Measurements from ENCODE around the gene LRRN3.

Gene LRRN3

DNA sequence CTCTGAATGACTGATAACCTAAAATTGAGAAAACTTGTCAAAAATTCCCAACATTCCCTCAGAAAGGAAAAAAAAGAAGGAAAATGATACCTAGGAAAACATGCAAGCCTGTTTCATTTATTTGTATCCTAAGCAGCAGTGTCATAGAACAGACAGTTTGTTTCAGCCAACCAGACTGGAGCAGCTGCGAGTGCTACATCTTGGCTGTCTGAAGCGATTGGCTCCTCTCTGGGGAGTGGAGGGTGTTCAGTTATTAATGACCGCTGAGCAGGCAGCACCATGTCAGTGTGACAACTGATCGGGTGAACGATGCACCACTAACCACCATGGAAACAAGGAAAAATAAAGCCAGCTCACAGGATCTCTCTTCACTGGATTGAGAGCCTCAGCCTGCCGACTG is at the start of gene LRRN3:
TSS of gene LRRN3 (plus strand) at position 282 of the 400 bp plus-strand sequence. CDS start 31,646 bp downstream, outside the sequence.
- Mint-ChIP-seq H3K36me3 (ENCODE audit: low read depth) (peaks cover 34% of the 10 kb centered on the region), H3K4me1 (ENCODE audit: low read depth) (peaks cover 74% of the 10 kb centered on the region), H3K27ac (peak within 1 kb of the TSS; percentile 99), H3K27me3 (no peaks in the 10 kb centered on the region), H3K4me3 (peak within 1 kb of the TSS; percentile 93), H3K9me3 (no peaks in the 10 kb centered on the region)

DNA sequence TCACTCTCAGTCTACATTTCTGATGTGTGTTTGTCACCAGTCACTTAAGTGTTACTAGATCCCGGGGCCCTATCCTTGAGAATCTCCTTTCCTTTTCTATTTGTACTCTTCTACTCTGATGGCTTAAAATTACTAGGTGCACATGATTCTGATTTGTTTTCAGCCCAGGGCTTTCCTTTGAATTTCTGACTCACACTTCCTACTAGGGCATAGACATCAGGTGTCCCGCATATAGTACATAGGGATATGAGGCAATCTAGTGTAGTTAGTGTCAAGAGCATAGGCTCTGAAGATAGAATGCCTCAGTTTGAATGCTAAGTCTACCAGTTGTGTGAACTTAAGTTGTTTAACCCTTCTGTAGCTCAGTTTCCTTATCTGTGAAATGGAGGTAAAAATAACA is 49.4 kb upstream of the LRRN3 start:
- peak overlapping the region; percentile 77 for H3K27ac Mint-ChIP-seq
- peak overlapping the region; percentile 34 for H3K4me3 Mint-ChIP-seq
- H3K4me1 Mint-ChIP-seq (ENCODE audit: low read depth) = peaks cover 53% of the 10 kb centered on the region
- H3K27me3 Mint-ChIP-seq = no peaks in the 10 kb centered on the region
- no peaks in the 10 kb centered on the region for H3K36me3 Mint-ChIP-seq (ENCODE audit: low read depth)
- no peaks in the 10 kb centered on the region for H3K9me3 Mint-ChIP-seq

DNA sequence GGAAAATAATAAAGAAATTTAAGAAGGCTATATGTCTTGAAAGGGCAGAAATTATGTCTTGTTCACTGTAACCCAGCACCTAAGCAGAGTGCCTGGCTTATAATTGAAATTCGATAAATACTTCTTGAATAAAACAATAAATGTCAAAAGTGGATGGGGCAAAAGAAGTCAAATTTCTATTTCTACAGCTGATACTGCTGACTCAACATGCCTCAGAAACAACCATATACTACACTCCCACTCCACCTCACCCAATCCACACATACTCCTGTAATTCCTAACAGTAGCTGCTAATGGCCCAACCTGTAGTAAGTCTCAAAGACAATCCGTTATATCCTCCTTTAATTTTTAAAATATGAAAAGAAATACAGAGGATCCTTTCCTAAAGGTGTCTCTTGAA is 48.1 kb upstream of the LRRN3 start:
- no peak overlapping the region for H3K27ac Mint-ChIP-seq
- no peaks in the 10 kb centered on the region for H3K9me3 Mint-ChIP-seq
- no peaks in the 10 kb centered on the region for H3K36me3 Mint-ChIP-seq (ENCODE audit: low read depth)
- H3K27me3 Mint-ChIP-seq = no peaks in the 10 kb centered on the region
- H3K4me1 Mint-ChIP-seq (ENCODE audit: low read depth) = peaks cover 44% of the 10 kb centered on the region
- H3K4me3 Mint-ChIP-seq = no peak overlapping the region

DNA sequence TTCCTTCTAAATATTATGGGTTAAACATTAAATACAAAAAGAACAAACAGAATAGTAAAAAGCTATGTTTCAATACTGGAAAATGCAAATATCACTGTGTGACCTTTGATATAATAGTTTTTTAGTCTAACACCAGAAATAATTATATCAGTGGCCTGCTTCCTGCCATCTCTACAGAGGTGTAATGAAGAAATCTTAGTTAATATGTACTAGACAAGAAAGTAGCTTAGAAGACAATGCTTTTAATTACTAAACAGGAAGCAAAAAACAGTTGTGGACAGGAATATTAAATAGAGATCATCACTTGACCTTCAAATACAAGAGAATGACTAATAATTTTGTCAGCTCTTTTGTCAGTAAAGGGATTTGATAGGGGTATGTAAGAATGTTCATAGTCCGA is 47.4 kb upstream of the LRRN3 start:
- Mint-ChIP-seq H3K4me3 (no peak overlapping the region), H3K36me3 (ENCODE audit: low read depth) (no peaks in the 10 kb centered on the region), H3K9me3 (peaks cover 3% of the 10 kb centered on the region), H3K4me1 (ENCODE audit: low read depth) (peaks cover 36% of the 10 kb centered on the region), H3K27ac (no peak overlapping the region), H3K27me3 (no peaks in the 10 kb centered on the region)

DNA sequence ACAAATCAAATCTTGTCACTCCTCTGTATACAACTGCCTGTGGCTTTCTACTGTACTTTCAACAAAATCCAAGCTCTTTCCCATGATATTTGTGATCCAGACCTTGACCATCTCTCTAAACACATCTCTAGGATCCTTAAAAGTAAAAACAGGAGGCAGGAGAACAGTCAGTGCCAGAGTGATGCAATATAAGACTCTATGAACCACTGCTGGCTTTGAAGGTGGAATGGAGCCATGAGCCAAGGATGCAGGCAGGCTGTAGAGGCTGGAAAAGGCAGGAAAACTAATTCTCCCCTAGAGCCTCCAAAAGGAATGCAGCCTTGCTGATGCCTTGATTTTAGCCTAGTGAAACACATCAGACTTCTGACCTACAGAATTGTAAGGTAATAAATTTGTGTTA is 45.5 kb upstream of the LRRN3 start:
- Mint-ChIP-seq H3K4me1 (ENCODE audit: low read depth) (peaks cover 32% of the 10 kb centered on the region), H3K4me3 (no peak overlapping the region), H3K36me3 (ENCODE audit: low read depth) (no peaks in the 10 kb centered on the region), H3K27me3 (no peaks in the 10 kb centered on the region), H3K9me3 (peaks cover 3% of the 10 kb centered on the region), H3K27ac (no peak overlapping the region)

DNA sequence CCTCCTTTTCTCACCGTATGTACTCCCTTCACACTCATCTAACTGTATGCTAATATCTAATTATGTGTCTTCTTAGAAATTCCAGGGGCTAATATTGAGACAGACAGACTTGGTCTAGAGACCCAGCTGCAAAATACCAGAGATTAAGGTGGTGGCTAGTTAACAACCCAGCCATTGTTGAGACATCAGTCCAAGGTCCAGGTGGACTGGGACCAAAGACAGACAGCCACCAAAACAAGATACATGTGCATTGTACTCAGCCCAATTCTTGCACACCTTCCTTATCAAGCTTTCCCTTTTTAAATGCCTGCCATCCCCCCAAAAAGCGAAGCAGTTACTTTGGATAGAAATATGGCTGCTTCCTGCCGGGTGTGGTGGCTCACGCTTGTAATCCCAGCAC is 43.3 kb upstream of the LRRN3 start:
- Mint-ChIP-seq H3K4me3 (no peak overlapping the region), H3K4me1 (ENCODE audit: low read depth) (peaks cover 27% of the 10 kb centered on the region), H3K36me3 (ENCODE audit: low read depth) (no peaks in the 10 kb centered on the region), H3K27me3 (no peaks in the 10 kb centered on the region), H3K9me3 (peaks cover 3% of the 10 kb centered on the region), H3K27ac (no peak overlapping the region)

DNA sequence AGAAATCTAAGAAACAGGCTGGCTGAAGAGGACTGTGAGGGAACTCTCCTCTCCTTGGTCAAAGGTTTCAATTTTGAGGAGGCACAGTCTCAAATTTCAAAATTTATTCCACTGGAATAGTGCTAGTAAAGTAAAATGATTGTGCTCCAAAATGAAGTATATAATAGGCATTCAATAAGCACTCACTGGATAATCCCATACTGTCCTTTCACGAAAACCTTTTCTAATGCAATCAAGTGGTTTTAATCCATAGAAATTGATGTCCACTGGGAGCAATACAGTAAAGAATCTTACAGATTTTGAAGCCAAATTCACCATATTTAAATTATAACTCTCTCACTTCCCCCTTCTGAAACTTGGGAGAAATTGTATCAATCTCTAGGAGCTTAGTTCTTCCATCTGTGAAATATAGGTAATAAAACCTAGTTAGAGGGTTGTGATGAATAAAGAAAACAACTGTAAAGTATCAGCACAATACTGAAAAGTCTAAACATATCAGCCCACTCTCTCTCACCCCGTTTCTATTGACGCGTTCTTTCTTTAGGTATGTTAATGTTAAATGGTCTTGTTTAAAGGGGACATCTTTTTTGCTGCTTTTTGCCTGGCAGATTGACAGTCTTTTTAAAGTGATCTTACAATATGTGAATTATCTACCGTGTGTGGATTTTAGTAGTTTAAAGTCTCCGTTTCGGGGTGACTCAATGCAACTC is 40.8 kb upstream of the LRRN3 start:
- peaks cover 26% of the 10 kb centered on the region for H3K4me1 Mint-ChIP-seq (ENCODE audit: low read depth)
- H3K36me3 Mint-ChIP-seq (ENCODE audit: low read depth) = no peaks in the 10 kb centered on the region

DNA sequence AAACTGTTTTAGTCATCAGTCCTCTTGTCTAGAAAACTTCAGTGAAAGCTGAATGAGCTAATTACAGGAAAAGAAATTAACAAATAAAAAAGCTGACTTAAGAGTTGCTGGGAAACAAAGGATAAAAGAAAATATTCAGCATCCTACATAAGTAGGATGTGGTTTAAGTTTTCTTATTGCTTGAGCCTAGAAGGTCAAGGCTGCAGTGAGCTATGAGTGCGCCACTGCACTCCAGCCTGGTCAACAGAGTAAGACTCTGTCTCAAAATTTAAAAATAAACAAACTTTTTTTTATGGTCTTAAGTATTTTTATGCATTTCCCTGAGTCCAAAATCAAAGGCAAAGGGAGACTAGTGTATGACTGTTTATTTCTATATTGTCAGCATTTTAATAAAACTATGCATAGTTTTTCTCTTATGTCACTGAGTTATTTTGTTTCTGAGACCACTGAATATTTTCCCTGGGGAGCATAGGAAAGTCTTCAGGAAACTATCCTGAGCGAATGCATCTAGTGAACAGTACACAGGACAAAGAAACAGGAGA is 40.0 kb upstream of the LRRN3 start:
- no peaks in the 10 kb centered on the region for H3K36me3 Mint-ChIP-seq (ENCODE audit: low read depth)
- H3K4me1 Mint-ChIP-seq (ENCODE audit: low read depth) = peaks cover 26% of the 10 kb centered on the region
- H3K27ac Mint-ChIP-seq = no peak overlapping the region
- peaks cover 3% of the 10 kb centered on the region for H3K9me3 Mint-ChIP-seq
- no peaks in the 10 kb centered on the region for H3K27me3 Mint-ChIP-seq
- no peak overlapping the region for H3K4me3 Mint-ChIP-seq

More for the DNA sequence above, 40.8 kb upstream of the LRRN3 start:
- Mint-ChIP-seq H3K27me3 (no peaks in the 10 kb centered on the region), H3K4me3 (no peak overlapping the region), H3K9me3 (peaks cover 3% of the 10 kb centered on the region), H3K27ac (no peak overlapping the region)

DNA sequence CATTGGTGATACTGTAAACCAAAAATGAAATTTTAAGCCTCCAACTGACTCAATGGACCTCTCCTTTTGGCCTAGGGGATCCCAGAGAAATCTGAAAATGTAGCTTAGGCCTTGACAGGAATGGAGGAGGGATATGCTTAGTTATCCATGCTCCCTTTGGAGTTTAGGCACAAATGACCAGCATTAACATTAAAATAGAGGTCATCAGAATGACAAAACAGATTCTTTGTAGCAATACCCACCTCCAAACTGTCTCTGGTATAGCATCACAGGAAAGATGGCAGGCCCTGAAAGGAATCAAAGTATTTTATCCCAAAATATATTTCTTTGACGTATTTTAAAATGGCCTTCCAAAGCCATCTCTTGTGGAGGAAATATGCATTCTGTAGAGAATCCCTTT is 39.1 kb upstream of the LRRN3 start:
- H3K27me3 Mint-ChIP-seq = no peaks in the 10 kb centered on the region
- peaks cover 29% of the 10 kb centered on the region for H3K4me1 Mint-ChIP-seq (ENCODE audit: low read depth)
- no peaks in the 10 kb centered on the region for H3K36me3 Mint-ChIP-seq (ENCODE audit: low read depth)
- H3K9me3 Mint-ChIP-seq = peaks cover 3% of the 10 kb centered on the region
- H3K4me3 Mint-ChIP-seq = no peak overlapping the region
- no peak overlapping the region for H3K27ac Mint-ChIP-seq

DNA sequence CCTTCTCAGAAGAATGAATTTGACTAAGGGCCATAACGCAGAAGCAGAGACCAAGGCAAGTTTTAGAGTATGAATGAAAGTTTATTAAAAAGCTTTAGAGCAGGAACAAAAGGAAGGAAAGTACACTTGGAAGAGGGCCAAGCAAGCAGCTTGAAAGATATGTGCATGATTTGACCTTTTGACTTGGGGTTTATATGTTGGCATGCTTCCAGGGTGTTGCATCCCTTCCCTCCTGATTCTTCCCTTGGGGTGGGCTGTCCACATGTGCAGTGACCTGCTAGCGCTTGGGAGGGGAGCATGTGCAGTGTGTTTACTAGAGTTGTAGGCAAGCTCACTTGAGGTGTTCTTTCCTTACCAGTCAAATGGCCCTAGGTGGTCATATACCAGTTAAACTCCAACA is 37.9 kb upstream of the LRRN3 start:
- H3K9me3 Mint-ChIP-seq = peaks cover 3% of the 10 kb centered on the region
- no peaks in the 10 kb centered on the region for H3K27me3 Mint-ChIP-seq
- H3K36me3 Mint-ChIP-seq (ENCODE audit: low read depth) = no peaks in the 10 kb centered on the region
- H3K4me3 Mint-ChIP-seq = no peak overlapping the region
- H3K4me1 Mint-ChIP-seq (ENCODE audit: low read depth) = peaks cover 33% of the 10 kb centered on the region
- no peak overlapping the region for H3K27ac Mint-ChIP-seq

DNA sequence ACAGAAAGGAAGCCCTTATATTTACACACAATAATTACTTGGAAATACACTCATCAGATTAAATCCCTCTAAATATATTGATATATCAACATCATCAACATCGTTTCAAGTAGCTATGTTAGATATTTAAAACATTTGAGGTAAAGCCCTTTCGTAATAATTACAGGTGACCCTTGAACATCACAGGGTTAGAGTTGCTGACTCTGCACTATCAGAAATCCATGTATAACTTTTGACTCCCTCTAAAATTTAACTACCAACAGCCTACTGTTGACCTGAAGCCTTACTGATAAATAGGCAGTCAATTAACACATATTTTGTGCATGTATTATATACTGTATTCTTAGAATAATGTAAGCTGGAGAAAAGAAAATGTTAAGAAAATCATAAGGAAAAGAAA is 34.6 kb upstream of the LRRN3 start:
- Mint-ChIP-seq H3K27me3 (no peaks in the 10 kb centered on the region), H3K4me3 (no peak overlapping the region), H3K4me1 (ENCODE audit: low read depth) (peaks cover 30% of the 10 kb centered on the region), H3K36me3 (ENCODE audit: low read depth) (no peaks in the 10 kb centered on the region), H3K9me3 (peaks cover 8% of the 10 kb centered on the region), H3K27ac (no peak overlapping the region)

DNA sequence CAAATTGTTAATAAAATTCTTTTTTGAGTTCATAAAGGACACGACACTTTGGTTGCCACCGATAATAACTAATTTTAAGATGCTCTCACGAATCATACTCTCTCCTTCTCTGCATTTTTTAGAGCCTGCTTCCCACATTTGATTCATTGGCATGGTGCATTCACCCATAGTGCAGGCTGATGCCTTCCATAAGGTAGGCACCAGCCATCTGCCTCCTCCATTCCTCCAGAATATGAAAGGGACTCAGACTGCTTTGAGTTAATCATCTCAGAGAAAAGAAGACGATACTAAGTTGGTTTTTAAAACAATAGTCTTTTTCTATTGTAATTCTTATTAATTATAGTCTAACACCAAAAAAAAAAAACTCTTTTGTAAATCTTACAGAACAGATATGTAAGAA is 33.9 kb upstream of the LRRN3 start:
- H3K4me1 Mint-ChIP-seq (ENCODE audit: low read depth) = peaks cover 30% of the 10 kb centered on the region
- H3K36me3 Mint-ChIP-seq (ENCODE audit: low read depth) = peaks cover 6% of the 10 kb centered on the region
- no peak overlapping the region for H3K4me3 Mint-ChIP-seq
- no peaks in the 10 kb centered on the region for H3K27me3 Mint-ChIP-seq
- no peak overlapping the region for H3K27ac Mint-ChIP-seq
- peaks cover 15% of the 10 kb centered on the region for H3K9me3 Mint-ChIP-seq

DNA sequence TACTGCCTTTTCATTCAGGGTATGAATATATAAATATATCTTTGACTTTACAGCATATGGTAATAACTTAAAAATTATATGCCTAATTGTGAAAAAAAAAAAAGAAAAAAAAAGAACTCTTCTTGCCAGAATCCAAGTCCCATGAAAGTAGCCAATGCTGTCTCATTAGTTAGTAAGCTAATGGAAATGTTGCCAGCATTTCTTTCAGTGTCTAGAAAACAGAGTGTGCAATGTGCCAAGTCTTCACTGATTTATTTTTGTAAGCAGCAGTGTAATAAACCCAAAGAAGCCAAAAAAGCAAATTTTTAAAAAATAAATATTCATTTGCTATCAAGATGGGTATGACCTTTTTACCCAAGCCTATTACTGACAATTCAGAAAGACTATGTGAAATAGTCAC is 31.1 kb upstream of the LRRN3 start:
- Mint-ChIP-seq H3K36me3 (ENCODE audit: low read depth) (peaks cover 15% of the 10 kb centered on the region), H3K27ac (no peak overlapping the region)

DNA sequence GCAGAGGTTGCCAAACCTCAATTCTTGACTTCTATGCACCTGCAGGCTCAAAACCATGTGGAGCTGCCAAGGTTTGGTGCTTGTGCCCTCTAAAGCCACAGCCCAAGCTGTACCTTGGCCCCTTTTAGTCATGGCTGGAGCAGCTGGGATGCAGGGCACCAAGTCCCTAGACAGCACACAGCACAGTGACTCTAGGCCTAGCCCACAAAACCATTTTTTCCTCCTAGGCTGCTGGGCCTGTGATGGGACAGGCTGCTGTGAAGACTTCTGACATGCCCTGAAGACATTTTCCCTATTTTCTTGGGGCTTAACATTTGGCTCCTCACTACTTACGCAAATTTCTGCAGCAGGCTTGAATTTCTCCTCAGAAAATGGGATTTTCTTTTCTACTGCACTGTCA is 27.8 kb upstream of the LRRN3 start:
- H3K27ac Mint-ChIP-seq = no peak overlapping the region
- peaks cover 11% of the 10 kb centered on the region for H3K4me1 Mint-ChIP-seq (ENCODE audit: low read depth)
- H3K9me3 Mint-ChIP-seq = peaks cover 39% of the 10 kb centered on the region
- H3K4me3 Mint-ChIP-seq = no peak overlapping the region
- peaks cover 15% of the 10 kb centered on the region for H3K36me3 Mint-ChIP-seq (ENCODE audit: low read depth)
- H3K27me3 Mint-ChIP-seq = no peaks in the 10 kb centered on the region

More for the DNA sequence above, 31.1 kb upstream of the LRRN3 start:
- Mint-ChIP-seq H3K4me1 (ENCODE audit: low read depth) (peaks cover 12% of the 10 kb centered on the region), H3K27me3 (no peaks in the 10 kb centered on the region), H3K4me3 (no peak overlapping the region), H3K9me3 (peaks cover 33% of the 10 kb centered on the region)

DNA sequence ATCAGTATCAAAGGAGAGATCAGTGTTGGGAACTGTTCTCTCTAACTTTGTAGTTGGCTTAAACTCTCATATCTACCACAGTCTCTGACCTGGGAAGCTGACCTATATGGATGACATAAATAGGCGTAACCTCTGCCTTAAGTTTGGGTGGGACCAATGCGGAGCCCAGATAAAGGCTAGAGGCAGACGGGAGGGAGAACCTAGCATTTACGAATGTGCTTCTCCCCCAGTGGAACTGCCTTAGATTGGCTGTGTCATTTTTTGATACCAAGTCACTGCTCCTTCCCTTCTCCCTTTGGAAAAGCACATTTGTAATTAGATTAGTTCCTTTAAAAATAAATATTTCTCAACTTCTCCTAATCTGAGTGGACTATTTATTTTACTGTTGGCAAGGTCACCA is 23.7 kb upstream of the LRRN3 start:
- H3K4me3 Mint-ChIP-seq = no peak overlapping the region
- H3K9me3 Mint-ChIP-seq = peaks cover 21% of the 10 kb centered on the region
- H3K4me1 Mint-ChIP-seq (ENCODE audit: low read depth) = peaks cover 31% of the 10 kb centered on the region
- H3K36me3 Mint-ChIP-seq (ENCODE audit: low read depth) = peaks cover 8% of the 10 kb centered on the region
- H3K27me3 Mint-ChIP-seq = no peaks in the 10 kb centered on the region
- H3K27ac Mint-ChIP-seq = no peak overlapping the region

DNA sequence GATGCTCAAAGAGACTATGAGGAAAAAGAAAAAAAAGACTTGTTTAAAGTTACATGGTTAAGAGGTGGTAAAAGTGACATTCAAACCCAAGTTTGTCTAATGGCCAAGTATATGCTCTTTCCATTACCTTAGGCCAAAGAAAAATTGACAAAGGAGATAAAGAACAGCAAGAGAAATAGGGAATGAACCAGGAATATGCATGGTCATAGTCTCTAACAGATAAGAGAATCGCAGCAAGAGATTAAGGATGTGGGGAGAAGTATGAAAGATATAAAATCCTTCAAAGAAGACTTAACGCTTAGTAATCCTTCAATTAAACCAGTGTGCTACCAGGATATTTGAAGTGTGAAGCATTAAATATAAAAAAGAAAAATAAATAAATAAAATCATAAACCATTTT is 23.2 kb upstream of the LRRN3 start:
- peaks cover 34% of the 10 kb centered on the region for H3K4me1 Mint-ChIP-seq (ENCODE audit: low read depth)
- no peak overlapping the region for H3K27ac Mint-ChIP-seq
- peaks cover 18% of the 10 kb centered on the region for H3K9me3 Mint-ChIP-seq
- H3K36me3 Mint-ChIP-seq (ENCODE audit: low read depth) = peaks cover 8% of the 10 kb centered on the region
- H3K27me3 Mint-ChIP-seq = no peaks in the 10 kb centered on the region
- no peak overlapping the region for H3K4me3 Mint-ChIP-seq

Measured in stimulated activated naive CD8-positive, alpha-beta T cell treated with anti-CD3 and anti-CD28 coated beads, Interleukin-15, Interleukin-2, amounts not matched to agents 100 ng/mL and 50 ng/mL, for 24 hours (primary cell).